IMR-90 (cell line): ENCODE data around the gene MMD. TPM values are rescaled to one million over a fixed set of nuclear protein-coding genes. Genes with fewer than 3 reads are reported as not detected.

ENCODE experiments used
- ATAC-seq: fragments of 200-7000 bp; cut with Tn5 transposase; 2 replicates; pipeline ENCODE4 v1.9.1; 2020; ENCODE audit warnings: low read depth, mild to moderate bottlenecking, moderate library complexity
- BruUV-seq: library from RNA; stranded (reverse); fragments of 400-500 nt; replicated peaks from 2 replicates; lab custom pipeline; 2021; lab: Mats Ljungman, UMichigan
- CTCF ChIA-PET: fragments of 300-600 bp; formaldehyde crosslinking; extraction: SDS; loops from one replicate; lab custom pipeline; 2021; ENCODE audit warnings: antibody characterized with exemption; lab: Yijun Ruan, JAX
- POLR2A ChIA-PET: fragments of 300-600 bp; sonication (Branson Sonifier 250); formaldehyde crosslinking; loops from one replicate; lab custom pipeline; 2022; ENCODE audit warnings: antibody characterized with exemption; ENCODE audit not compliant: unreplicated experiment; lab: Charles Lee
- DNase-seq: peaks from one replicate; pipeline ENCODE4 v3.0.0; 2013
- H2AFZ ChIP-seq: replicated peaks from 2 replicates; pipeline ENCODE3; 2013; ENCODE audit warnings: low read length, mild to moderate bottlenecking; ENCODE audit not compliant: poor library complexity
- H2AK5ac ChIP-seq: 2 replicates; pipeline ENCODE4 v1.6.1; 2013; ENCODE audit warnings: low read depth, low read length, inconsistent platforms
- H2AK9ac ChIP-seq: replicated peaks from 2 replicates; pipeline ENCODE3; 2013; ENCODE audit warnings: mild to moderate bottlenecking, low read depth, low read length, moderate library complexity; ENCODE audit not compliant: poor library complexity
- H2BK120ac ChIP-seq: 2 replicates; pipeline ENCODE4 v1.6.1; 2013; ENCODE audit warnings: low read depth, low read length, inconsistent platforms
- H2BK15ac ChIP-seq: 3 replicates; pipeline ENCODE4 v1.6.1; 2013; ENCODE audit warnings: low read depth, low read length, inconsistent platforms
- H2BK20ac ChIP-seq: 2 replicates; pipeline ENCODE4 v1.6.1; 2013; ENCODE audit warnings: low read depth, mild to moderate bottlenecking, inconsistent platforms, low read length, moderate library complexity
- H2BK5ac ChIP-seq: 2 replicates; pipeline ENCODE4 v1.6.1; 2013; ENCODE audit warnings: mild to moderate bottlenecking, low read depth, low read length, inconsistent platforms; ENCODE audit not compliant: poor library complexity, severe bottlenecking
- H3K14ac ChIP-seq: replicated peaks from 2 replicates; pipeline ENCODE4 v1.6.1; 2013; ENCODE audit warnings: low read depth, low read length, inconsistent platforms
- H3K18ac ChIP-seq: 2 replicates; pipeline ENCODE4 v1.6.1; 2013; ENCODE audit warnings: low read depth, low read length, control low read depth
- H3K23ac ChIP-seq: 2 replicates; pipeline ENCODE4 v1.6.1; 2013; ENCODE audit warnings: low read depth, low read length, inconsistent platforms
- H3K27ac ChIP-seq: 2 replicates; pipeline ENCODE4 v1.5.1; 2013; ENCODE audit warnings: mild to moderate bottlenecking, control low read depth, low read length; ENCODE audit not compliant: insufficient read depth
- H3K27me3 ChIP-seq: 2 replicates; pipeline ENCODE4 v1.6.1; 2013; ENCODE audit warnings: low read length; ENCODE audit not compliant: control insufficient read depth, insufficient read depth
- H3K36me3 ChIP-seq: 2 replicates; pipeline ENCODE4 v1.6.1; 2013; ENCODE audit warnings: low read length, mixed read lengths; ENCODE audit not compliant: control insufficient read depth, insufficient read depth
- H3K4ac ChIP-seq: 2 replicates; pipeline ENCODE4 v1.6.1; 2013; ENCODE audit warnings: low read depth, low read length, inconsistent platforms
- H3K4me1 ChIP-seq: 2 replicates; pipeline ENCODE4 v1.6.1; 2013; ENCODE audit warnings: low read length, mixed read lengths; ENCODE audit not compliant: control insufficient read depth, insufficient read depth
- H3K4me2 ChIP-seq: 2 replicates; pipeline ENCODE4 v1.6.1; 2013; ENCODE audit warnings: low read depth, mild to moderate bottlenecking, control low read depth, low read length, moderate library complexity
- H3K4me3 ChIP-seq: 2 replicates; pipeline ENCODE4 v1.5.1; 2013; ENCODE audit warnings: low read depth, mild to moderate bottlenecking, control low read depth, low read length, moderate library complexity; ENCODE audit not compliant: insufficient read depth
- H3K56ac ChIP-seq: 2 replicates; pipeline ENCODE4 v1.6.1; 2013; ENCODE audit warnings: low read length, inconsistent platforms; ENCODE audit not compliant: insufficient read depth; ENCODE audit errors: extremely low read depth
- H3K79me1 ChIP-seq, 2 experiments: 2 replicates each; pipeline ENCODE4 v1.6.1; 2013; ENCODE audit warnings: low read length in 2 of 2, inconsistent platforms in 1 of 2, low read depth in 1 of 2
- H3K9ac ChIP-seq: 2 replicates; pipeline ENCODE4 v1.6.1; 2013; ENCODE audit warnings: low read depth, low read length, control low read depth
- H3K9me1 ChIP-seq: 2 replicates; pipeline ENCODE4 v1.6.1; 2013; ENCODE audit warnings: low read length, inconsistent platforms; ENCODE audit not compliant: insufficient read depth
- H3K9me3 ChIP-seq: 2 replicates; pipeline ENCODE4 v1.6.1; 2013; ENCODE audit warnings: low read length; ENCODE audit not compliant: control insufficient read depth, insufficient read depth
- H4K20me1 ChIP-seq: 2 replicates; pipeline ENCODE4 v1.6.1; 2013; ENCODE audit warnings: low read length, inconsistent platforms; ENCODE audit not compliant: insufficient read depth
- H4K5ac ChIP-seq: 2 replicates; pipeline ENCODE4 v1.6.1; 2013; ENCODE audit warnings: mild to moderate bottlenecking, low read depth, low read length, control low read depth
- H4K8ac ChIP-seq, 2 experiments: 2 replicates each; pipeline ENCODE4 v1.6.1; 2013; ENCODE audit warnings: low read depth in 2 of 2, low read length in 2 of 2, control low read depth in 1 of 2, inconsistent platforms in 1 of 2
- H4K91ac ChIP-seq: 2 replicates; pipeline ENCODE4 v1.6.1; 2013; ENCODE audit warnings: low read depth, low read length, inconsistent platforms; ENCODE audit not compliant: insufficient read depth
- BHLHE40 ChIP-seq: fragments of 150-350 bp; IDR thresholded peaks from 2 replicates; pipeline ENCODE4 v1.6.1; 2016; ENCODE audit warnings: mild to moderate bottlenecking, low read depth, low read length
- CEBPB ChIP-seq: IDR thresholded peaks from 2 replicates; pipeline ENCODE4 v1.6.1; 2012; ENCODE audit warnings: low read depth, low read length, improper control_type of control experiment
- CHD1 ChIP-seq: IDR thresholded peaks from 2 replicates; pipeline ENCODE4 v1.6.1; 2012; ENCODE audit warnings: low read depth, low read length, improper control_type of control experiment
- MAFK ChIP-seq: IDR thresholded peaks from 2 replicates; pipeline ENCODE4 v1.6.1; 2012; ENCODE audit warnings: low read depth, low read length, improper control_type of control experiment
- MAZ ChIP-seq: IDR thresholded peaks from 2 replicates; pipeline ENCODE4 v1.6.1; 2012; ENCODE audit warnings: low read depth, mild to moderate bottlenecking, low read length, improper control_type of control experiment, moderate library complexity, borderline replicate concordance
- MXI1 ChIP-seq: IDR thresholded peaks from 2 replicates; pipeline ENCODE4 v1.6.1; 2012; ENCODE audit warnings: low read depth, mild to moderate bottlenecking, low read length, moderate library complexity, borderline replicate concordance
- NFE2L2 ChIP-seq: fragments of 150-350 bp; IDR thresholded peaks from 2 replicates; pipeline ENCODE4 v1.6.1; 2016; ENCODE audit warnings: low read depth, mild to moderate bottlenecking, low read length
- RAD21 ChIP-seq: IDR thresholded peaks from 2 replicates; pipeline ENCODE4 v1.6.1; 2012; ENCODE audit warnings: low read length, improper control_type of control experiment
- RCOR1 ChIP-seq: IDR thresholded peaks from 2 replicates; pipeline ENCODE4 v1.6.1; 2012; ENCODE audit warnings: mild to moderate bottlenecking, low read length, improper control_type of control experiment; ENCODE audit not compliant: insufficient replicate concordance
- RFX5 ChIP-seq: IDR thresholded peaks from 2 replicates; pipeline ENCODE4 v1.8.0; 2012; ENCODE audit warnings: low read depth, mild to moderate bottlenecking, low read length, moderate library complexity
- SMC3 ChIP-seq: fragments of 150-350 bp; IDR thresholded peaks from 2 replicates; pipeline ENCODE4 v1.6.1; 2016; ENCODE audit warnings: low read depth, mild to moderate bottlenecking, antibody characterized with exemption, low read length, moderate library complexity
- WGBS, 2 experiments: methylation state at CpG; one replicate each; pipeline versions ENCODE4 v1.1.5 to v1.1.7; 2013; ENCODE audit warnings: missing lambda C conversion rate in 2 of 2; ENCODE audit not compliant: insufficient read length in 1 of 2; ENCODE audit errors: extremely low coverage in 2 of 2; 5-methylcytosine and 5-hydroxymethylcytosine counted together
- dilution Hi-C: fragments of 300-500 bp; cut with HindIII; formaldehyde crosslinking; loops from one replicate; pipeline ENCODE4 v1.14.3; 2018; ENCODE audit warnings: low sequenced_read_pairs; ENCODE audit not compliant: unreplicated experiment
- in situ Hi-C: fragments of 300-500 bp; cut with MboI; formaldehyde crosslinking; loops from 3 replicates; pipeline ENCODE4 v1.14.3; 2019; ENCODE audit warnings: low sequenced_read_pairs, inconsistent platforms, mixed read lengths
- intact Hi-C: fragments of 100-400 bp; cut with micrococcal nuclease; formaldehyde crosslinking; loops from 2 replicates; pipeline ENCODE4 v1.10.0; 2022
- polyA plus RNA-seq, 3 experiments: library from polyadenylated mRNA; depleted of rRNA; stranded (reverse); fragments of >200 nt; gene quantifications; 2 replicates each; pipeline ENCODE4 v1.2.3, GENCODE V29; 2012; ENCODE audit warnings: low replicate concordance in 1 of 3
- total RNA-seq: library from RNA; depleted of rRNA; stranded (reverse); fragments of >200 nt; gene quantifications from 2 replicates; pipeline ENCODE4 v1.2.3, GENCODE V29; 2012
- TF ChIP-seq, protein P1 (sequence below): fragments of 150-350 bp; IDR thresholded peaks from 2 replicates; pipeline ENCODE4 v1.6.1; 2016; ENCODE audit warnings: low read depth, mild to moderate bottlenecking, low read length, moderate library complexity, borderline replicate concordance
- TF ChIP-seq, protein P2 (sequence below): fragments of 150-350 bp; IDR thresholded peaks from 2 replicates; pipeline ENCODE4 v1.6.1; 2017; ENCODE audit warnings: mild to moderate bottlenecking, antibody characterized with exemption, low read length, low read depth
- TF ChIP-seq, protein P3 (sequence below): conservative IDR thresholded peaks from 2 replicates; pipeline ENCODE4 v1.5.1; 2012; ENCODE audit warnings: mild to moderate bottlenecking, low read depth, low read length, improper control_type of control experiment

Gene MMD
- total and polyA plus RNA-seq, 2 of the 4 experiments (the other 2 are of a cell fraction), result 6.3 to 7.0 TPM

DNA sequence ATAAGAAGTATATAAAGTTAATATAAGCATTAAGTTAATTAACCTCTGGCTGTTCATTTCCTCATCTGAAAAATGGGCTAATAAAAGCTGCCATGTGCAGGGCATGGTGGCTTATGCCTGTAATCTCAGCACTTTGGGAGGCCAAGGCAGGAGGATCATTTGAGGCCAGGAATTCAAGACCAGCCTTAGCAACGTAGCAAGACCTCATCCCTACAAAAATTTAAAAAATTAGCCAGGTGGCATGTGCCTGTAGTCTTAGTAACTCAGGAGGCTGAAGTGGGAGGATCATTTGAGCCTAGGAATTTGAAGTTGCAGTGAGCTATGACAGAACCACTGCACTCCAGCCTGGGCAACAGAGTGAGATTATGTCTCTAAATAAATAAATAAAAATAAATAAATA, 40.6 kb upstream of the MMD start:
- H2AK9ac ChIP-seq, result no peak overlapping the region
- no peak overlapping the region for H3K23ac ChIP-seq
- H3K56ac ChIP-seq, result no peak overlapping the region
- H3K9me1 ChIP-seq, result no peaks in the 10 kb centered on the region
- H3K4me1 ChIP-seq, result peaks cover 6% of the 10 kb centered on the region
- H2BK15ac ChIP-seq, result no peak overlapping the region
- H4K91ac ChIP-seq, result no peak overlapping the region
- ChIA-PET POLR2A (no interaction called here), CTCF (no interaction called here)
- BruUV-seq, result no TSS peak
- in situ Hi-C loops, result no loop called here
- H2BK20ac ChIP-seq, result no peak overlapping the region
- no peak overlapping the region for H3K9ac ChIP-seq
- ATAC-seq (no peak), DNase-seq (no peak)
- no peak overlapping the region for H3K4ac ChIP-seq
- no peaks in the 10 kb centered on the region for H4K20me1 ChIP-seq
- no CpG with 5 or more reads among the region's 1 CpG for WGBS, 2 experiments
- dilution Hi-C loops, result no loop called here
- H3K4me3 ChIP-seq, result no peak overlapping the region
- H2BK120ac ChIP-seq, result no peak overlapping the region
- no peak overlapping the region for H2BK5ac ChIP-seq
- H3K27ac ChIP-seq, result no peak overlapping the region
- H4K8ac ChIP-seq, result no peak overlapping the region
- TF ChIP-seq RAD21 (no peak), NFE2L2 (no peak), MXI1 (no peak), BHLHE40 (no peak), MAZ (no peak), SMC3 (no peak), MAFK (no peak), CHD1 (no peak), RFX5 (no peak), CEBPB (no peak), RCOR1 (no peak)
- TF ChIP-seq, protein P1, sequence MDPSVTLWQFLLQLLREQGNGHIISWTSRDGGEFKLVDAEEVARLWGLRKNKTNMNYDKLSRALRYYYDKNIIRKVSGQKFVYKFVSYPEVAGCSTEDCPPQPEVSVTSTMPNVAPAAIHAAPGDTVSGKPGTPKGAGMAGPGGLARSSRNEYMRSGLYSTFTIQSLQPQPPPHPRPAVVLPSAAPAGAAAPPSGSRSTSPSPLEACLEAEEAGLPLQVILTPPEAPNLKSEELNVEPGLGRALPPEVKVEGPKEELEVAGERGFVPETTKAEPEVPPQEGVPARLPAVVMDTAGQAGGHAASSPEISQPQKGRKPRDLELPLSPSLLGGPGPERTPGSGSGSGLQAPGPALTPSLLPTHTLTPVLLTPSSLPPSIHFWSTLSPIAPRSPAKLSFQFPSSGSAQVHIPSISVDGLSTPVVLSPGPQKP, result no peak
- TF ChIP-seq, protein P2, sequence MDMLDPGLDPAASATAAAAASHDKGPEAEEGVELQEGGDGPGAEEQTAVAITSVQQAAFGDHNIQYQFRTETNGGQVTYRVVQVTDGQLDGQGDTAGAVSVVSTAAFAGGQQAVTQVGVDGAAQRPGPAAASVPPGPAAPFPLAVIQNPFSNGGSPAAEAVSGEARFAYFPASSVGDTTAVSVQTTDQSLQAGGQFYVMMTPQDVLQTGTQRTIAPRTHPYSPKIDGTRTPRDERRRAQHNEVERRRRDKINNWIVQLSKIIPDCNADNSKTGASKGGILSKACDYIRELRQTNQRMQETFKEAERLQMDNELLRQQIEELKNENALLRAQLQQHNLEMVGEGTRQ, result no peak
- TF ChIP-seq, protein P3, sequence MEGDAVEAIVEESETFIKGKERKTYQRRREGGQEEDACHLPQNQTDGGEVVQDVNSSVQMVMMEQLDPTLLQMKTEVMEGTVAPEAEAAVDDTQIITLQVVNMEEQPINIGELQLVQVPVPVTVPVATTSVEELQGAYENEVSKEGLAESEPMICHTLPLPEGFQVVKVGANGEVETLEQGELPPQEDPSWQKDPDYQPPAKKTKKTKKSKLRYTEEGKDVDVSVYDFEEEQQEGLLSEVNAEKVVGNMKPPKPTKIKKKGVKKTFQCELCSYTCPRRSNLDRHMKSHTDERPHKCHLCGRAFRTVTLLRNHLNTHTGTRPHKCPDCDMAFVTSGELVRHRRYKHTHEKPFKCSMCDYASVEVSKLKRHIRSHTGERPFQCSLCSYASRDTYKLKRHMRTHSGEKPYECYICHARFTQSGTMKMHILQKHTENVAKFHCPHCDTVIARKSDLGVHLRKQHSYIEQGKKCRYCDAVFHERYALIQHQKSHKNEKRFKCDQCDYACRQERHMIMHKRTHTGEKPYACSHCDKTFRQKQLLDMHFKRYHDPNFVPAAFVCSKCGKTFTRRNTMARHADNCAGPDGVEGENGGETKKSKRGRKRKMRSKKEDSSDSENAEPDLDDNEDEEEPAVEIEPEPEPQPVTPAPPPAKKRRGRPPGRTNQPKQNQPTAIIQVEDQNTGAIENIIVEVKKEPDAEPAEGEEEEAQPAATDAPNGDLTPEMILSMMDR, result no peak
- intact Hi-C loops, result loop anchor here (5.0 kb wide), 1 partner anchor 35 kb away; no protein-coding TSS in a partner anchor
- no peak overlapping the region for H4K5ac ChIP-seq
- no peak overlapping the region for H3K18ac ChIP-seq
- no peaks in the 10 kb centered on the region for H3K36me3 ChIP-seq
- H3K9me3 ChIP-seq, result no peaks in the 10 kb centered on the region
- H3K79me1 ChIP-seq, result no peaks in the 10 kb centered on the region
- H2AK5ac ChIP-seq, result no peak overlapping the region
- H3K4me2 ChIP-seq, result no peak overlapping the region
- H3K14ac ChIP-seq, result no peak overlapping the region
- H2AFZ ChIP-seq, result no peak overlapping the region
- no peaks in the 10 kb centered on the region for H3K27me3 ChIP-seq
